Neuron (in vitro differentiated cells): Measurements from ENCODE around the gene FLG2.
"Not testable (repeated sequence)": the region's sequence is repeated elsewhere in the genome, so short reads cannot be mapped to it uniquely, and the experiment has no call there.

ENCODE experiments used
- H2AFZ ChIP-seq: one replicate; pipeline ENCODE4 v1.6.1; 2013; ENCODE audit warnings: low read depth, mild to moderate bottlenecking, inconsistent platforms, low read length, moderate library complexity
- H3K27me3 ChIP-seq: one replicate; pipeline ENCODE4 v1.6.1; 2013; ENCODE audit warnings: low read length; ENCODE audit not compliant: insufficient read depth
- H3K36me3 ChIP-seq: one replicate; pipeline ENCODE4 v1.6.1; 2013; ENCODE audit warnings: low read length; ENCODE audit not compliant: insufficient read depth
- H3K4me1 ChIP-seq: one replicate; pipeline ENCODE4 v1.6.1; 2013; ENCODE audit warnings: low read length; ENCODE audit not compliant: insufficient read depth
- H3K4me3 ChIP-seq: 2 replicates; pipeline ENCODE4 v1.5.1; 2013; ENCODE audit warnings: mild to moderate bottlenecking, low read length, moderate library complexity
- H3K9me3 ChIP-seq: one replicate; pipeline ENCODE4 v1.6.1; 2013; ENCODE audit warnings: low read length

Gene FLG2

GRCh38 chr1:152306123-152306522 lies 53.7 kb downstream of the FLG2 start:
- not testable (repeated sequence) for H3K4me3 ChIP-seq, H3K4me1 ChIP-seq, H3K27me3 ChIP-seq, H3K36me3 ChIP-seq, H3K9me3 ChIP-seq, H2AFZ ChIP-seq

DNA sequence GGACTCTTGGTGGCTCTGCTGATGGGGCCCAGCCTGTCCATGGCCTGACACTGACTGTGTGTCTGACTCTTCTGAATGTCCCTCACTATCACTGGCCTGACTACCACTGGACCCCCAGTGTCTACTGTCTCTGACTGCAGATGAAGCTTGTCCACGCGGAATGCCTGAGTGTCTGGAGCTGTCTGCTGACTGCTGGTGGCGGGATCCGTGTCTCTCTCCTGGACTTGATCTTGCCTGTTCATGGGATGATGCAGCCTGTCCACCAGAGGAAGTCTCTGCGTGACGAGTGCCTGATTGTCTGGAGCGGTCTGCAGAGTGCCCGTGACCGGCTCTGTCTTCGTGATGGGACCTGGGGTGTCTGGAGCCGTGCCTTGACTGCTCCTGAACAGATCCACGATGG lies 55.0 kb downstream of the FLG2 start:
- H3K4me3 ChIP-seq, H3K27me3 ChIP-seq, H3K9me3 ChIP-seq, H3K36me3 ChIP-seq, H2AFZ ChIP-seq, H3K4me1 ChIP-seq: not testable (repeated sequence)

DNA sequence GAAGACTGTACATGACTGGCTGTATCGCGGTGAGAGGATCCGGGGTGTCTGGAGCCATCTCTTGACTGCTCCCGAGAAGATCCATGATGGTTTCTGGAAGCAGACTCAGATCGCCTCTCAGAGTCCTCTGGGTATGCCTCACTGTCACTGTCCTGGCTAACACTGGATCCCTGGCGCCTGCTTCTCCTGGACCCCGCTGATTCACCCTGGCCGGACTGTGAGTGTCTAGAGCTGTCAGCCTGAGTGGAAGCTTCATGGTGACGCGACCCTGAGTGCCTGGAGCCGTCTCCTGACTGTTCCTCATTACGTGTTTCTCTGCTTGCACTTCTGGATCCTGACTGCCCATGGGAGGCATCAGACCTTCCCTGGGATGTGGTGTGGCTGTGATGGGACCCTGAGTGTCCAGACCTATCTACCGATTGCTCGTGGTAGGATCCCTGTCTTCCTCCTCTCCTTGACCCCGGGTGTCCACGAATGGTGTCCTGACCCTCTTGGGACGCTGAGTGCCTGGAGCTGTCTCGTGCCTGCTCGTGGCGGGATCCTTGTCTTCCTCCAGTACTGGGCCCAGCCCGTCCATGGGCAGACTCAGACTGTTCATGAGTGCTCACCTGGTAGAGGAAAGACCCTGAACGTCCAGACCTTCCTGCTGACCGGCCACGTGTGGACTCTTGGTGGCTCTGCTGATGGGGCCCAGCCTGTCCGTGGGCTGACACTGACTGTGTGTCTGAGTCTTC lies 56.5 kb downstream of the FLG2 start:
- not testable (repeated sequence) for H2AFZ ChIP-seq, H3K4me1 ChIP-seq, H3K9me3 ChIP-seq, H3K36me3 ChIP-seq, H3K27me3 ChIP-seq, H3K4me3 ChIP-seq
